BLaER1 (cell line): Measurements from ENCODE around the gene UXS1.

Experiments
- H3K27ac ChIP-seq: shearing (Covaris generic); formaldehyde crosslinking; 2 replicates; pipeline ENCODE4 v1.8.1; 2022
- H3K27me3 ChIP-seq: shearing (Covaris generic); formaldehyde crosslinking; 2 replicates; pipeline ENCODE4 v1.8.1; 2022
- H3K36me3 ChIP-seq: shearing (Covaris generic); formaldehyde crosslinking; 2 replicates; pipeline ENCODE4 v1.8.1; 2022
- H3K4me1 ChIP-seq: shearing (Covaris generic); formaldehyde crosslinking; 2 replicates; pipeline ENCODE4 v1.8.1; 2022
- H3K4me2 ChIP-seq: shearing (Covaris generic); formaldehyde crosslinking; 2 replicates; pipeline ENCODE4 v1.8.1; 2022
- H3K4me3 ChIP-seq: shearing (Covaris generic); formaldehyde crosslinking; 2 replicates; pipeline ENCODE4 v1.8.1; 2022
- H3K9ac ChIP-seq: shearing (Covaris generic); formaldehyde crosslinking; 2 replicates; pipeline ENCODE4 v1.8.1; 2022
- H3K9me3 ChIP-seq: shearing (Covaris generic); formaldehyde crosslinking; 2 replicates; pipeline ENCODE4 v1.8.1; 2022
- H4K20me1 ChIP-seq: shearing (Covaris generic); formaldehyde crosslinking; 2 replicates; pipeline ENCODE4 v1.8.1; 2022
- Cebpa-rat ChIP-seq: shearing (Covaris generic); IDR thresholded peaks from 2 replicates; pipeline ENCODE4 v1.8.1; 2022

The UXS1 gene

GRCh38 chr2:106165029-106165428 is 29.1 kb downstream of the UXS1 start:
- Histone ChIP-seq H3K36me3 (peaks cover 19% of the 10 kb centered on the region; the same call in 1 of the 2 replicates), H3K4me3 (no peak overlapping the region), H3K27me3 (no peaks in the 10 kb centered on the region), H3K9ac (peak overlapping the region; percentile 60), H4K20me1 (peaks cover 9% of the 10 kb centered on the region), H3K4me1 (peaks cover 91% of the 10 kb centered on the region), H3K27ac (peak overlapping the region; percentile 96), H3K4me2 (peak overlapping the region; percentile 96), H3K9me3 (no peaks in the 10 kb centered on the region)
- TF ChIP-seq Cebpa-rat: no peak

- Histone ChIP-seq H3K27ac (peak overlapping the region; percentile 96), H3K9ac (peak overlapping the region; percentile 60; the same call in 1 of the 2 replicates), H4K20me1 (no peaks in the 10 kb centered on the region), H3K27me3 (no peaks in the 10 kb centered on the region), H3K4me1 (peaks cover 86% of the 10 kb centered on the region), H3K4me3 (no peak overlapping the region), H3K36me3 (peaks cover 19% of the 10 kb centered on the region; the same call in 1 of the 2 replicates), H3K9me3 (no peaks in the 10 kb centered on the region), H3K4me2 (peak overlapping the region; percentile 96)
- no peak for TF ChIP-seq Cebpa-rat
Measured at GRCh38 chr2:106163948-106164545, 30.1 kb downstream of the UXS1 start.

GRCh38 chr2:106161938-106162820 is 31.9 kb downstream of the UXS1 start:
- no peaks in the 10 kb centered on the region for H3K27me3 ChIP-seq
- H4K20me1 ChIP-seq: no peaks in the 10 kb centered on the region
- peaks cover 5% of the 10 kb centered on the region; the same call in 1 of the 2 replicates for H3K9me3 ChIP-seq
- peak overlapping the region; percentile 96 for H3K27ac ChIP-seq
- H3K4me2 ChIP-seq: peak overlapping the region; percentile 96
- peak overlapping the region; percentile 72; the same call in 1 of the 2 replicates for H3K4me3 ChIP-seq
- peak overlapping the region; percentile 86 for H3K9ac ChIP-seq
- H3K4me1 ChIP-seq: peaks cover 86% of the 10 kb centered on the region
- peaks cover 31% of the 10 kb centered on the region; the same call in 1 of the 2 replicates for H3K36me3 ChIP-seq
- no peak for TF ChIP-seq Cebpa-rat

GRCh38 chr2:106161341-106161740 is 32.8 kb downstream of the UXS1 start:
- Histone ChIP-seq H3K36me3 (peaks cover 40% of the 10 kb centered on the region), H3K27me3 (no peaks in the 10 kb centered on the region), H3K4me3 (peak overlapping the region; percentile 72), H4K20me1 (no peaks in the 10 kb centered on the region), H3K4me2 (peak overlapping the region; percentile 96), H3K9ac (peak overlapping the region; percentile 86), H3K4me1 (peaks cover 86% of the 10 kb centered on the region), H3K27ac (peak overlapping the region; percentile 96), H3K9me3 (peaks cover 14% of the 10 kb centered on the region)
- no peak for TF ChIP-seq Cebpa-rat

GRCh38 chr2:106160786-106161261 is 33.3 kb downstream of the UXS1 start:
- H3K4me2 ChIP-seq: peak overlapping the region; percentile 96
- peak overlapping the region; percentile 86 for H3K9ac ChIP-seq
- peaks cover 45% of the 10 kb centered on the region for H3K36me3 ChIP-seq
- peaks cover 19% of the 10 kb centered on the region for H3K9me3 ChIP-seq
- no peaks in the 10 kb centered on the region for H4K20me1 ChIP-seq
- peak overlapping the region; percentile 96 for H3K27ac ChIP-seq
- H3K4me1 ChIP-seq: peaks cover 86% of the 10 kb centered on the region
- no peak for TF ChIP-seq Cebpa-rat
- H3K4me3 ChIP-seq: peak overlapping the region; percentile 72
- H3K27me3 ChIP-seq: no peaks in the 10 kb centered on the region

- Histone ChIP-seq H3K9me3 (peaks cover 26% of the 10 kb centered on the region), H3K9ac (peak overlapping the region; percentile 86), H3K4me3 (peak overlapping the region; percentile 72), H3K27me3 (no peaks in the 10 kb centered on the region), H3K4me2 (peak overlapping the region; percentile 96), H3K27ac (peak overlapping the region; percentile 96), H3K36me3 (peaks cover 52% of the 10 kb centered on the region), H3K4me1 (peaks cover 80% of the 10 kb centered on the region), H4K20me1 (no peaks in the 10 kb centered on the region)
- no peak for TF ChIP-seq Cebpa-rat
Measured at GRCh38 chr2:106159866-106160785, 34.0 kb downstream of the UXS1 start.

- Histone ChIP-seq H3K36me3 (peaks cover 61% of the 10 kb centered on the region), H3K4me2 (peak overlapping the region; percentile 96), H3K9ac (peak overlapping the region; percentile 86), H3K9me3 (peaks cover 38% of the 10 kb centered on the region), H3K27ac (peak overlapping the region; percentile 96), H3K4me1 (peaks cover 67% of the 10 kb centered on the region), H3K27me3 (peaks cover 5% of the 10 kb centered on the region; the same call in 1 of the 2 replicates), H4K20me1 (no peaks in the 10 kb centered on the region), H3K4me3 (peak overlapping the region; percentile 72)
- no peak for TF ChIP-seq Cebpa-rat
Measured at GRCh38 chr2:106158871-106159270, 35.2 kb downstream of the UXS1 start.

- Histone ChIP-seq H3K4me1 (peaks cover 66% of the 10 kb centered on the region), H3K9ac (peak overlapping the region; percentile 86), H3K36me3 (peaks cover 63% of the 10 kb centered on the region), H3K9me3 (peaks cover 46% of the 10 kb centered on the region), H4K20me1 (no peaks in the 10 kb centered on the region), H3K27me3 (peaks cover 5% of the 10 kb centered on the region; the same call in 1 of the 2 replicates), H3K4me3 (peak overlapping the region; percentile 72), H3K4me2 (peak overlapping the region; percentile 96), H3K27ac (peak overlapping the region; percentile 96)
- TF ChIP-seq Cebpa-rat: no peak
Measured at GRCh38 chr2:106158131-106158530, 36.0 kb downstream of the UXS1 start.

- H3K36me3 ChIP-seq: peaks cover 64% of the 10 kb centered on the region
- H3K27me3 ChIP-seq: peaks cover 5% of the 10 kb centered on the region; the same call in 1 of the 2 replicates
- peak overlapping the region; percentile 96 for H3K4me2 ChIP-seq
- H3K9me3 ChIP-seq: peaks cover 52% of the 10 kb centered on the region
- 0 out of 2 replicates have a peak overlapping the region, but pooled peaks have one; percentile 86 for H3K9ac ChIP-seq
- no peak for TF ChIP-seq Cebpa-rat
- H4K20me1 ChIP-seq: no peaks in the 10 kb centered on the region
- H3K4me3 ChIP-seq: peak overlapping the region; percentile 72
- H3K4me1 ChIP-seq: peaks cover 65% of the 10 kb centered on the region
- 0 out of 2 replicates have a peak overlapping the region, but pooled peaks have one; percentile 96 for H3K27ac ChIP-seq
Measured at GRCh38 chr2:106157416-106157815, 36.7 kb downstream of the UXS1 start.
